Endothelial cell (in vitro differentiated cells): ENCODE data around the gene PCDHGA5. TPM values are rescaled to one million over a fixed set of nuclear protein-coding genes. Genes with fewer than 3 reads are reported as not detected.
"Not testable (repeated sequence)": the region's sequence is repeated elsewhere in the genome, so short reads cannot be mapped to it uniquely, and the experiment has no call there.

Experiments
- DNase-seq: peaks from one replicate; pipeline ENCODE4 v3.0.0; 2021; ENCODE audit warnings: low spot score
- H3K27ac Mint-ChIP-seq: one replicate; pipeline ENCODE4 v1.8.0; 2021; ENCODE audit warnings: mixed read lengths, inconsistent platforms; ENCODE audit not compliant: unreplicated experiment
- H3K27me3 Mint-ChIP-seq: one replicate; pipeline ENCODE4 v1.8.0; 2021; ENCODE audit warnings: mild to moderate bottlenecking, moderate library complexity, mixed read lengths, inconsistent platforms; ENCODE audit not compliant: unreplicated experiment
- H3K36me3 Mint-ChIP-seq: one replicate; pipeline ENCODE4 v1.8.0; 2021; ENCODE audit warnings: mild to moderate bottlenecking, low read depth, mixed read lengths, inconsistent platforms; ENCODE audit not compliant: unreplicated experiment
- H3K4me1 Mint-ChIP-seq: one replicate; pipeline ENCODE4 v1.8.0; 2021; ENCODE audit warnings: mild to moderate bottlenecking, mixed read lengths, inconsistent platforms; ENCODE audit not compliant: unreplicated experiment
- H3K4me3 Mint-ChIP-seq: one replicate; pipeline ENCODE4 v1.8.0; 2021; ENCODE audit warnings: mild to moderate bottlenecking, mixed read lengths, inconsistent platforms; ENCODE audit not compliant: unreplicated experiment
- H3K9me3 Mint-ChIP-seq: one replicate; pipeline ENCODE4 v1.8.0; 2021; ENCODE audit warnings: mixed read lengths, inconsistent platforms; ENCODE audit not compliant: unreplicated experiment
- total RNA-seq: library from RNA; stranded (reverse); fragmentation: NEBNext Ultra II Directional; extraction: Animal tissue kit (Norgen Biotek cat#: 25700); gene quantifications from one replicate; pipeline ENCODE4 v1.2.1, GENCODE V29; 2021; ENCODE audit not compliant: unreplicated experiment
- TF ChIP-seq, protein P1 (sequence below): fragments of 200-600 bp; sonication (generic); IDR thresholded peaks from one replicate; pipeline ENCODE4 v1.5.0; 2021; ENCODE audit warnings: antibody characterized with exemption; ENCODE audit not compliant: unreplicated experiment

Gene PCDHGA5
- total RNA-seq, 1 donor from 2014 or later, result 2.4 TPM

DNA sequence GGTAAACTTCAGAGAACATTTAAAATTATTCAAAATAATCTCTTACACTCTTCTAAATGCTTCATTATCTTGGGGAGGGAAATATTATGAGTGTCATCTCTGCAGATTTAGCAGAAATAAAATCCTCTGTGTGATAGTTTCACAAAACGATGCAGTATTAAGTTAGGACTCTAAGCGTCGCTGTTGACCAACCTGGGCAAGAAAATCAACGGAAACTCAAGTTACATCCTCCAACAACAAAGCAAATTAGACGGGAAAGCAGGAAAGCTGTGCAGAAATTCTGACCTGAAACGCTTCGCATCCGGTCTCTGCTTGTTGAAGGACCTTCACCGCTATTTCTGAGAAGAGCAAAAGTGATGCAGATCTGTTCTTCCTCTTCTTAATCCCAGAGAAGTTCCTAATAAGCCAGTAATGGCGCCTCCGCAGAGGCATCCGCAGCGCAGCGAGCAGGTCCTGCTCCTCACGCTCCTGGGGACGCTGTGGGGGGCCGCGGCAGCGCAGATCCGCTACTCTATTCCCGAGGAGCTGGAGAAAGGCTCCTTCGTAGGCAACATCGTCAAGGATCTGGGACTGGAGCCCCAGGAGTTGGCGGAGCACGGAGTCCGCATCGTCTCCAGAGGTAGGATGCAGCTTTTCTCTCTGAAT, 9.8 kb downstream of the PCDHGA5 start, which contains the start of gene PCDHGA6:
Gene PCDHGA6, plus strand, starts transcription at position 219 of the 645 bp plus-strand sequence. Its CDS starts 193 bp downstream, at position 412.
- DNase-seq, result no peak
- Mint-ChIP-seq H3K27me3 (peaks cover 2% of the 10 kb centered on the region), H3K27ac (no peak within 1 kb of the TSS), H3K36me3 (peaks cover 62% of the 10 kb centered on the region), H3K9me3 (peaks cover 27% of the 10 kb centered on the region), H3K4me1 (no peaks in the 10 kb centered on the region), H3K4me3 (peak within 1 kb of the TSS; percentile 73)
- TF ChIP-seq, protein P1, sequence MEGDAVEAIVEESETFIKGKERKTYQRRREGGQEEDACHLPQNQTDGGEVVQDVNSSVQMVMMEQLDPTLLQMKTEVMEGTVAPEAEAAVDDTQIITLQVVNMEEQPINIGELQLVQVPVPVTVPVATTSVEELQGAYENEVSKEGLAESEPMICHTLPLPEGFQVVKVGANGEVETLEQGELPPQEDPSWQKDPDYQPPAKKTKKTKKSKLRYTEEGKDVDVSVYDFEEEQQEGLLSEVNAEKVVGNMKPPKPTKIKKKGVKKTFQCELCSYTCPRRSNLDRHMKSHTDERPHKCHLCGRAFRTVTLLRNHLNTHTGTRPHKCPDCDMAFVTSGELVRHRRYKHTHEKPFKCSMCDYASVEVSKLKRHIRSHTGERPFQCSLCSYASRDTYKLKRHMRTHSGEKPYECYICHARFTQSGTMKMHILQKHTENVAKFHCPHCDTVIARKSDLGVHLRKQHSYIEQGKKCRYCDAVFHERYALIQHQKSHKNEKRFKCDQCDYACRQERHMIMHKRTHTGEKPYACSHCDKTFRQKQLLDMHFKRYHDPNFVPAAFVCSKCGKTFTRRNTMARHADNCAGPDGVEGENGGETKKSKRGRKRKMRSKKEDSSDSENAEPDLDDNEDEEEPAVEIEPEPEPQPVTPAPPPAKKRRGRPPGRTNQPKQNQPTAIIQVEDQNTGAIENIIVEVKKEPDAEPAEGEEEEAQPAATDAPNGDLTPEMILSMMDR, result no peak

DNA sequence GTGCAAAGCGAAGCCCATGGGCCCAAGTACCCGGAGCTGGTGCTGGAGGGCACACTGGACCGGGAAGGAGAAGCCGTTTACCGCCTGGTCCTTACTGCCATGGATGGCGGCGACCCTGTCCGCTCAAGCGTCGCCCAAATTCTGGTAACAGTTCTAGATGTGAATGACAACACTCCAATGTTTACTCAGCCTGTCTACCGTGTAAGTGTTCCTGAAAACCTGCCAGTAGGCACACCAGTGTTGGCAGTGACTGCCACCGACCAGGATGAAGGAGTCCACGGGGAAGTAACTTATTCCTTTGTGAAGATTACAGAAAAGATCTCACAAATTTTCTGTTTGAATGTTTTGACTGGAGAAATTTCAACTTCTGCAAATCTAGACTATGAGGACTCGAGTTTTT, 10.7 kb downstream of the PCDHGA5 start:
- Mint-ChIP-seq H3K4me1 (no peaks in the 10 kb centered on the region), H3K27me3 (peaks cover 2% of the 10 kb centered on the region), H3K4me3 (peak overlapping the region; percentile 73), H3K27ac (no peak overlapping the region), H3K9me3 (peaks cover 27% of the 10 kb centered on the region), H3K36me3 (peaks cover 62% of the 10 kb centered on the region)
- TF ChIP-seq, protein P1, result no peak
- DNase-seq, result no peak

DNA sequence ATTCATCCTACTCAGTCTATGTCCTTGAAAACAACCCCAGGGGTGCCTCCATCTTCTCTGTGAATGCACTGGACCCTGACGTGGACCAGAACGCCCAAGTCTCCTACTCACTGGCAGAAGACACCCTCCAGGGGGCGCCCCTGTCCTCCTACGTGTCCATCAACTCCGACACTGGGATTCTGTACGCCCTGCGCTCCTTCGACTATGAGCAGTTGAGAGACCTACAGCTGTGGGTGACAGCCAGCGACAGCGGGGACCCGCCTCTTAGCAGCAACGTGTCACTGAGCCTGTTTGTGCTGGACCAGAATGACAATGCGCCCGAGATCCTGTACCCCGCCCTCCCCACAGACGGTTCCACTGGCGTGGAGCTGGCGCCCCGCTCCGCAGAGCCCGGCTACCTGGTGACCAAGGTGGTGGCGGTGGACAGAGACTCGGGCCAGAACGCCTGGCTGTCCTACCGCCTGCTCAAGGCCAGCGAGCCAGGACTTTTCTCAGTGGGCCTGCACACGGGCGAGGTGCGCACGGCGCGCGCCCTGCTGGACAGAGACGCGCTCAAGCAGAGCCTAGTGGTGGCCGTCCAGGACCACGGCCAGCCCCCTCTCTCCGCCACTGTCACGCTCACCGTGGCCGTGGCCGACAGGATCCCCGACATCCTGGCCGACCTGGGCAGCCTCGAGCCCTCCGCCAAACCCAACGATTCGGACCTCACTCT, 11.6 kb downstream of the PCDHGA5 start:
- H3K27me3 Mint-ChIP-seq, DNase-seq, H3K27ac Mint-ChIP-seq, H3K4me3 Mint-ChIP-seq, H3K4me1 Mint-ChIP-seq: not testable (repeated sequence)
- H3K36me3 Mint-ChIP-seq, result peaks cover 55% of the 10 kb centered on the region
- peaks cover 27% of the 10 kb centered on the region for H3K9me3 Mint-ChIP-seq

DNA sequence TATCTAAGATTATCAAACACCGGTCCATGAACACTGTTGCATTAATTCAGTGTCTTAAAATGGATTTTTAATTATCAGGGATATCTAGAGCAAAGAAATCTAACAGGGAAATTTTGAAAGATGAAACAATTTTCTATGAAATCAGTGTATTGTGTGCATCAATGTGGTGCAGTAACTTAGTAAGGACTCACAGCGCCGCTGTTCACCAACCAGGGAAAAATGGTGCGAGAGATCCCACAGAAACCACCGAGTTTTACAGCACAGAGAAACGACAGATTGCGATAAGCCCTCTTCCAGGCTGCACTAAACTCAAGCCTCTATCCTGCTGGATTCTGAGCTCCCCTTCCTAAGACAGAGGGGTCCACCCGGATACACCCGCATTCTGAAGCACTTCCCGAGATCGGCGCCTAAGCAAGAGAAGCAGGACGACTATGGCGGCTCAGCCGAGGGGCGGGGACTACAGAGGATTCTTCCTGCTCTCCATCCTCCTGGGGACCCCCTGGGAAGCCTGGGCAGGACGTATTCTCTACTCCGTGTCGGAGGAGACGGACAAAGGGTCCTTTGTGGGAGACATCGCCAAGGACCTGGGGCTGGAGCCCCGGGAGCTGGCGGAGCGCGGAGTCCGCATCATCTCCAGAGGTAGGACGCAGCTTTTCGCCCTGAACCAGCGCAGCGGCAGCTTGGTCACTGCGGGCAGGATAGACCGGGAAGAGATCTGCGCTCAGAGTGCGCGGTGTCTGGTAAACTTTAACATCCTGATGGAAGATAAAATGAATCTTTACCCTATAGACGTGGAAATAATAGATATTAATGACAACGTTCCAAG, 18.7 kb downstream of the PCDHGA5 start, which contains the start of gene PCDHGA7:
Gene PCDHGA7, plus strand, starts transcription at position 274 of the 826 bp plus-strand sequence. Its CDS starts 158 bp downstream, at position 432.
- Mint-ChIP-seq H3K36me3 (peaks cover 52% of the 10 kb centered on the region), H3K4me1 (no peaks in the 10 kb centered on the region), H3K27ac (no peak within 1 kb of the TSS), H3K4me3 (peak within 1 kb of the TSS; percentile 89), H3K27me3 (peaks cover 4% of the 10 kb centered on the region), H3K9me3 (peaks cover 22% of the 10 kb centered on the region)
- no peak for DNase-seq
- TF ChIP-seq, protein P1, result no peak

DNA sequence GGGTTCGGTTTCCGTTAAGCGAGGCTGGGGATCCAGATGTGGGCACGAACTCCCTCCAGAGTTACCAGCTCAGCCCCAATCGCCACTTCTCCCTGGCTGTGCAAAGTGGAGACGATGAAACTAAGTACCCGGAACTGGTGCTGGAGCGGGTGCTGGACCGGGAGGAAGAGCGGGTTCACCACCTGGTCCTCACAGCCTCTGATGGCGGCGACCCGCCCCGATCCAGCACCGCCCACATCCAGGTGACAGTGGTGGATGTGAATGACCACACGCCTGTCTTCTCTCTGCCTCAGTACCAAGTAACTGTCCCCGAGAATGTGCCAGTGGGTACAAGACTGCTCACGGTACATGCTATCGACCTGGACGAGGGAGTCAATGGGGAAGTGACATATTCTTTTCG, 19.4 kb downstream of the PCDHGA5 start:
- Mint-ChIP-seq H3K4me3 (peak overlapping the region; percentile 89), H3K9me3 (peaks cover 24% of the 10 kb centered on the region), H3K27ac (no peak overlapping the region), H3K27me3 (peaks cover 4% of the 10 kb centered on the region), H3K36me3 (peaks cover 54% of the 10 kb centered on the region), H3K4me1 (no peaks in the 10 kb centered on the region)
- no peak for DNase-seq
- TF ChIP-seq, protein P1, result no peak
